PC-3 (cell line): ENCODE results near the gene SLX1B.
"Not testable (repeated sequence)": the region's sequence is repeated elsewhere in the genome, so short reads cannot be mapped to it uniquely, and the experiment has no call there.

Experiments used
- EZH2 ChIP-seq: fragments of 300-600 bp; sonication (generic); IDR thresholded peaks from one replicate; pipeline ENCODE4 v1.6.1; 2017; ENCODE audit warnings: antibody characterized with exemption, mild to moderate bottlenecking, low read length; ENCODE audit not compliant: unreplicated experiment
- EZH2phosphoT487 ChIP-seq: fragments of 300-600 bp; sonication (generic); IDR thresholded peaks from 2 replicates; pipeline ENCODE4 v1.6.1; 2018; ENCODE audit warnings: mild to moderate bottlenecking, antibody characterized with exemption, low read length, borderline replicate concordance
- TF ChIP-seq, protein P1 (sequence below): fragments of 300-600 bp; sonication (generic); conservative IDR thresholded peaks from 2 replicates; pipeline ENCODE4 v1.5.1; 2017; ENCODE audit warnings: antibody characterized with exemption, low read depth, mild to moderate bottlenecking, low read length

DNA sequence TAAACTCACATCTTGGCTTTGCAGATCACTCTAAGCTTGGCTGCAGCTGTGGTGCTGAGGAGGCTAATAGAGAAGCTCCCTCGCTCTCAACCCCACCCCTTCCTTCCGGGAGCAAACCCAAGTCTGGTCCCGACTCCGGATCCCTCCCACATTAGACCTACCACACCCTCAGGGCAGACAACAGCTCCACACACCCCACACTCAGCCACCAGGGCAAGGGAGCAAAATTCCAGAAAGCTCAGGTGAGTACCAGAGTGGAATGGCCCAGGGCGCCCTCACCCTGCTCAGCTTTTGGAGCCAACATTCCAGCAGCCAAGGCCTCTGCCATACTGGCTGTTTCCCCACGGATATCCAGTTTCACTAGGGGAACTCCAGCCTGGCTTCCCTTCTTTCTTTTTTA, 15.3 kb downstream of the SLX1B start:
- TF ChIP-seq, protein P1, sequence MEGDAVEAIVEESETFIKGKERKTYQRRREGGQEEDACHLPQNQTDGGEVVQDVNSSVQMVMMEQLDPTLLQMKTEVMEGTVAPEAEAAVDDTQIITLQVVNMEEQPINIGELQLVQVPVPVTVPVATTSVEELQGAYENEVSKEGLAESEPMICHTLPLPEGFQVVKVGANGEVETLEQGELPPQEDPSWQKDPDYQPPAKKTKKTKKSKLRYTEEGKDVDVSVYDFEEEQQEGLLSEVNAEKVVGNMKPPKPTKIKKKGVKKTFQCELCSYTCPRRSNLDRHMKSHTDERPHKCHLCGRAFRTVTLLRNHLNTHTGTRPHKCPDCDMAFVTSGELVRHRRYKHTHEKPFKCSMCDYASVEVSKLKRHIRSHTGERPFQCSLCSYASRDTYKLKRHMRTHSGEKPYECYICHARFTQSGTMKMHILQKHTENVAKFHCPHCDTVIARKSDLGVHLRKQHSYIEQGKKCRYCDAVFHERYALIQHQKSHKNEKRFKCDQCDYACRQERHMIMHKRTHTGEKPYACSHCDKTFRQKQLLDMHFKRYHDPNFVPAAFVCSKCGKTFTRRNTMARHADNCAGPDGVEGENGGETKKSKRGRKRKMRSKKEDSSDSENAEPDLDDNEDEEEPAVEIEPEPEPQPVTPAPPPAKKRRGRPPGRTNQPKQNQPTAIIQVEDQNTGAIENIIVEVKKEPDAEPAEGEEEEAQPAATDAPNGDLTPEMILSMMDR, result not testable (repeated sequence)
- not testable (repeated sequence) for TF ChIP-seq EZH2, EZH2phosphoT487
